ENCODE measurements around the gene CYTIP.
"Not testable (repeated sequence)": the region's sequence is repeated elsewhere in the genome, so short reads cannot be mapped to it uniquely, and the experiment has no call there.

The CYTIP gene

DNA sequence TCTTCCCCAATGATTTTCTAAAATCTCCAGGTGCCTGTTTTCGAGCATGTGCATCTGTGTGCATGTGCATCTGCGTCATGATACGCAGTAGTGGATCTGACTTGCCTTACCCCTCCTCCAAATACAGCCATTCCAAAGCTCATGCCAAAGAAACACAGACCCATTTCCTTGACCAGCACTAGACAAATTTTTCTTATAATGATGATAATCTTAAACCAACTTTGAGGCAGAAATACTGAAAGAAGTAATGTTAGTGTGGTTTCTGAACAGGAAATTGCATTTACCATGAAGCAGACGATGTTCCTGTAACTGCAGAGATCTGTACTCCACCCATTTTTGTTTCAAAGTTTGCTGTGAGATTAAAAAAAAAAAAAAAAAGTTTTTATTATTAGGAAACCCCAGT lies 25.6 kb downstream of the CYTIP start:
- TF ChIP-seq, protein P1, sequence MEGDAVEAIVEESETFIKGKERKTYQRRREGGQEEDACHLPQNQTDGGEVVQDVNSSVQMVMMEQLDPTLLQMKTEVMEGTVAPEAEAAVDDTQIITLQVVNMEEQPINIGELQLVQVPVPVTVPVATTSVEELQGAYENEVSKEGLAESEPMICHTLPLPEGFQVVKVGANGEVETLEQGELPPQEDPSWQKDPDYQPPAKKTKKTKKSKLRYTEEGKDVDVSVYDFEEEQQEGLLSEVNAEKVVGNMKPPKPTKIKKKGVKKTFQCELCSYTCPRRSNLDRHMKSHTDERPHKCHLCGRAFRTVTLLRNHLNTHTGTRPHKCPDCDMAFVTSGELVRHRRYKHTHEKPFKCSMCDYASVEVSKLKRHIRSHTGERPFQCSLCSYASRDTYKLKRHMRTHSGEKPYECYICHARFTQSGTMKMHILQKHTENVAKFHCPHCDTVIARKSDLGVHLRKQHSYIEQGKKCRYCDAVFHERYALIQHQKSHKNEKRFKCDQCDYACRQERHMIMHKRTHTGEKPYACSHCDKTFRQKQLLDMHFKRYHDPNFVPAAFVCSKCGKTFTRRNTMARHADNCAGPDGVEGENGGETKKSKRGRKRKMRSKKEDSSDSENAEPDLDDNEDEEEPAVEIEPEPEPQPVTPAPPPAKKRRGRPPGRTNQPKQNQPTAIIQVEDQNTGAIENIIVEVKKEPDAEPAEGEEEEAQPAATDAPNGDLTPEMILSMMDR (IDR thresholded peaks at IDR 0.05; ENCODE audit: low read depth, low read length), result no peak
- Histone ChIP-seq H3K4me3 (ENCODE audit: low read depth, low read length) (no peak overlapping the region), H3K27me3 (no peaks in the 10 kb centered on the region), H3K4me1 (no peaks in the 10 kb centered on the region), H3K9me3 (no peaks in the 10 kb centered on the region), H3K36me3 (no peaks in the 10 kb centered on the region)
- DNase-seq, result no peak

DNA sequence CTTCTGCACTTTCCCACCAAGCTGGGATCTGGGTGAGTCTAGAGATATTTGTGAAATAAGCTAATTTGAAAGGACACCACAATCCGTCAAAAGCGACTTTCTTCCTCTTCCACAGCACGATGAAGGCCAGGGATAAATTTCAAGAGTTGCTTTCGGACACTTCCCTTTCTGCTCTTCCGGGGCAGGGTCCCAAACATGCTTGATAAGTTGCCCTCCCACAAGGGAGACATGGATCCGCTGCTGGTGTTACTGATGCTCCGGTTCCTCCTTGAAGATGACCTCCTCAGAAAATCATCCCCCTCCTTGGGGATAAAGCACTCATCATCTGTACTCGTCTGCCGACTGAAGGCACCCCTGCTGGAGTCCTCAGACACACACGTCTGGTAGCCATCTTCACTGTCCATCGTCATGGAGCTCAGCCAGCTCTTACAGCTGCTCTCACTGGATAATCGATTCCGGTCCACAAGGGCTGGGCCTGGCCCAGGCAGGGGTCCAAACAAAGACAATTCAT lies 28.2 kb downstream of the CYTIP start:
- no peaks in the 10 kb centered on the region for H3K4me1 ChIP-seq
- no peak for DNase-seq
- no peaks in the 10 kb centered on the region for H3K9me3 ChIP-seq
- TF ChIP-seq, protein P1 (IDR thresholded peaks at IDR 0.05; ENCODE audit: low read depth, low read length), result no peak
- H3K36me3 ChIP-seq, result no peaks in the 10 kb centered on the region
- no peak overlapping the region for H3K4me3 ChIP-seq (ENCODE audit: low read depth, low read length)
- H3K27me3 ChIP-seq, result no peaks in the 10 kb centered on the region

DNA sequence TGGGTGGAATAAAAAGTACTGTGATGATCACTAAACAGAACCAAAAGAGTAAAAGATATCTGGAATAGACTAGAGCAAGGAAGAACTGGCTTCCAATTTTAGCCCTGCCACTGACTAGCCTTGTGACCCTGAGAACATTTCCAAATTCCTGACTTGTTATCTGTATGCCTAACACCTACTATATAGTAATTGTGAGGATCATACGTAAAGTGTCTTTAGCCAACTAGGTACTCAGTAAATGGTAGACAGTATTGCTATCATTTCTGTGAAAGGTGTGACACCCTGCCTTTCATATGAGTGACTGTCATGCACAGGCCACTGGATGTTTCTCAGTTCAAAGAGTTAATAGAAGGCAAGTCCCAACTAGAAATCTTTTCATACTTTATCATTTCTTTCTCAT lies 29.8 kb downstream of the CYTIP start:
- DNase-seq, result no peak
- Histone ChIP-seq H3K9me3 (no peaks in the 10 kb centered on the region), H3K27me3 (no peaks in the 10 kb centered on the region), H3K4me1 (no peaks in the 10 kb centered on the region), H3K36me3 (no peaks in the 10 kb centered on the region), H3K4me3 (ENCODE audit: low read depth, low read length) (no peak overlapping the region)
- TF ChIP-seq, protein P1 (IDR thresholded peaks at IDR 0.05; ENCODE audit: low read depth, low read length), result no peak

DNA sequence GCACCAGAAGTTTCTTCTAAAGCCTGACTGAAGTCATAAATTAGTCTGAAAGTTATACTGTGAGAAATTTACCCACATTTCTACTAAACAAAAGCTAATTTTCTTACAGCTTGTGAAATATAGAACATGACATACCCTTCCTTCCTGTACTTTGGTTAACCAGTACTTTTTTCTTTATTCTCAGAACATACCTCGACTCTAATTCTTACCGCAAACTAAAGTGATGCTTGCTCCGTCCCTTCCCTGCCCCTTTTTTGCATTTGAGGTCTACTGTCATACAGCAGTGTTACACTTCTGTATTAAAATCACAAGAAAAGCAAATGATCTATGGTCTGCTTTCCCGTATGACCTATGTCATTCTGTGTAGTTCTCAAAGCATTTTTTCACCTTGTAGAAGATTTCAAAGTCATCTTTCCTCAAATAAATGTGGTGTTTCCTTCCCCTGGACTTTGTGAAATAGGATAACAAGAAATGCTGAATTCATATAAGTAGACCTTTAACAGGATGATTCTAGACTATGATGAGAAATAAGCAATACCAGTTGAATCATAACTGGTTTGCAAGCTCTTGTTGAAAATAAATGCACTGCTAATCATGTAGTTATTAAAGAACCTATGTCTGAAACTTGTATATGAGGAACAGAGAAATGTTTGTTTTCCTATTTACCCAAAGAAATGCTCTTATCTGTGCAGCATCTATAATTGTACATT lies 30.4 kb downstream of the CYTIP start:
- TF ChIP-seq, protein P1 (IDR thresholded peaks at IDR 0.05; ENCODE audit: low read depth, low read length), result no peak
- Histone ChIP-seq H3K36me3 (no peaks in the 10 kb centered on the region), H3K9me3 (no peaks in the 10 kb centered on the region), H3K4me1 (no peaks in the 10 kb centered on the region), H3K4me3 (ENCODE audit: low read depth, low read length) (no peak overlapping the region), H3K27me3 (no peaks in the 10 kb centered on the region)
- DNase-seq, result no peak

DNA sequence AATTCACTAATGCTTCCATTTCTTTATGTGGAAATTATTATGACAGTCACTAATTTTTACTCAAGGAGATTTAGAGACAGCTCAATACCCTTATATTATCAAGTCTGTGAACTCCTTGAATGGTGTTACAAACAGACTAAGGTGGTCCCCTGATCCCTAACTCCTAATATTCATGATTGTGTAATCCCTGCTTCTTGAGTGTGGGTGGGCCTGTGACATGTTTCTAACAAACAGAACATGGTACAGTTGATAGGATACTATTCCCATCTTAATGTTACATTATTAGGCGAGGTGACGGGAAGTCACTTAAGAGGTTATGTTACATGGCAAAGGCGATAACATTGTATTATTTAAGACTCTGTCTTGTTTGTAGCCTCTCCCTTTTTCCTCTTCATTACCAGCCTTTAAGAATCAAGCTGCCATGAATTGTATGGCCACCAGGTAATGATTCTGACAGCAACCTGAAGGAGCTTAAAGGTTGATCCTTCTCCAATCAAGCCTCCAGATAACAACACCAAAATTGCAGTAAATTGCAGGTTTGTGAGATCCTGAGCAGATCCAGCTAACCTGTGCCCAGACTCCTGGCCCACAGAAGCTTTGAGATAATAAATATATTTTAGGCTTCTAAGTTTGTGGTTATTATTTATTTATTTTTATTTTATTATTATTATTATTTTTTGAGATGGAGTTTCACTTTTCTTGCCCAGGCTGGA lies 32.1 kb downstream of the CYTIP start:
- Histone ChIP-seq H3K36me3 (no peaks in the 10 kb centered on the region), H3K9me3 (no peaks in the 10 kb centered on the region), H3K4me3 (ENCODE audit: low read depth, low read length) (no peak overlapping the region), H3K4me1 (no peaks in the 10 kb centered on the region), H3K27me3 (no peaks in the 10 kb centered on the region)
- no peak for DNase-seq
- TF ChIP-seq, protein P1 (IDR thresholded peaks at IDR 0.05; ENCODE audit: low read depth, low read length), result no peak

DNA sequence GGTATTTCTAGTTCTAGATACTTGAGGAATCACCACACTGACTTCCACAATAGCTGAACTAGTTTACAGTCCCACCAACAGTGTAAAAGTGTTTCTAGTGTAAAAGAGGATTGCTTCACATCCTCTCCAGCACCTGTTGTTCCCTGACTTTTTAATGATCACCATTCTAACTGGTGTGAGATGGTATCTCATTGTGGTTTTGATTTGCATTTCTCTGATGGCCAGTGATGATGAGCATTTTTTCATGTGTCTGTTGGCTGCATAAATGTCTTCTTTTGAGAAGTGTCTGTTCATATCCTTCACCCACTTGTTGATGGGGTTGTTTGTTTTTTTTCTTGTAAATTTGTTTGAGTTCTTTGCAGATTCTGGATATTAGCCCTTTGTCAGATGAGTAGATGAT lies 38.5 kb downstream of the CYTIP start:
- H3K36me3 ChIP-seq; H3K9me3 ChIP-seq; H3K4me3 ChIP-seq (ENCODE audit: low read depth, low read length); H3K4me1 ChIP-seq; H3K27me3 ChIP-seq; DNase-seq: not testable (repeated sequence)
